VCaP (cell line): Measurements from ENCODE around the gene RUNX3.

ENCODE experiments used
- H3K27ac ChIP-seq: fragments of 450-650 bp; 2 replicates; pipeline ENCODE4 v1.5.1; 2017
- TF ChIP-seq, protein P1 (sequence below): fragments of 450-650 bp; conservative IDR thresholded peaks from 2 replicates; pipeline ENCODE4 v1.5.1; 2017; ENCODE audit warnings: mild to moderate bottlenecking, moderate library complexity

The RUNX3 gene

DNA sequence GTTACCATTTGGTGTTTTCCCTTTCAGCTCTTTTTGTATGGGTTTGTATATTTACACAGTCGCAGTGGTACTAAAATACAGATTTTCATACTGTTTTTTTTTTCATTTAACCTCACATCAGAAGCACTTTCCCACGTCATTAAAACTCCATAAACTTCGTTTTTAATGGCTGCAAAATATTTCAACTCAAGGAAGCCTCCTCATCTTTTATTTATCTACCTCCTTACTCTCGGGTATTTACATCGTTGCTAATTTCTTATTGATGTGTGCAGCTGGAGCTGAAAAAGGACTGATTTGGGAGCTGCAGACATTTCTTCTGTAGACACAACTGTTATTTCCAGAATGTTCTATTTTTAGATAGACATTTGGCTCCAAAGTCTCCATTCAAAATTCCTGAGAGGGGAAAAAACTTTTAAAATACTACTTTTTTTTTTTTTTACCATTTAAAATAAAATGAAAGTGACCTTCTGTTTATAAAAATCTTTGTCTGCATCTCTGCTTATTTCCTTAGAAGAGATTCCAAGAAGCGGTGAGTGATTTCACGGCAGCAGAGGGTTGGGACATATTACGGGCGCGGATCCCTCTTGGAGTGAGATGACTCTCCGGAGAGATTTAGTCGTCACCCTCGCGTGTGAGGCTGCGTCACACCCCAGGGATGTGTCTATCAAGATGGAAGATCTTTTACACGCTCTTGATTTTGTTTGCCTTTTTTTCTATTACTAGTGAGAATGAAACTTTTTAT is 10.1 kb downstream of the RUNX3 start:
- no peak overlapping the region for H3K27ac ChIP-seq
- TF ChIP-seq, protein P1, sequence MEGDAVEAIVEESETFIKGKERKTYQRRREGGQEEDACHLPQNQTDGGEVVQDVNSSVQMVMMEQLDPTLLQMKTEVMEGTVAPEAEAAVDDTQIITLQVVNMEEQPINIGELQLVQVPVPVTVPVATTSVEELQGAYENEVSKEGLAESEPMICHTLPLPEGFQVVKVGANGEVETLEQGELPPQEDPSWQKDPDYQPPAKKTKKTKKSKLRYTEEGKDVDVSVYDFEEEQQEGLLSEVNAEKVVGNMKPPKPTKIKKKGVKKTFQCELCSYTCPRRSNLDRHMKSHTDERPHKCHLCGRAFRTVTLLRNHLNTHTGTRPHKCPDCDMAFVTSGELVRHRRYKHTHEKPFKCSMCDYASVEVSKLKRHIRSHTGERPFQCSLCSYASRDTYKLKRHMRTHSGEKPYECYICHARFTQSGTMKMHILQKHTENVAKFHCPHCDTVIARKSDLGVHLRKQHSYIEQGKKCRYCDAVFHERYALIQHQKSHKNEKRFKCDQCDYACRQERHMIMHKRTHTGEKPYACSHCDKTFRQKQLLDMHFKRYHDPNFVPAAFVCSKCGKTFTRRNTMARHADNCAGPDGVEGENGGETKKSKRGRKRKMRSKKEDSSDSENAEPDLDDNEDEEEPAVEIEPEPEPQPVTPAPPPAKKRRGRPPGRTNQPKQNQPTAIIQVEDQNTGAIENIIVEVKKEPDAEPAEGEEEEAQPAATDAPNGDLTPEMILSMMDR: no peak

DNA sequence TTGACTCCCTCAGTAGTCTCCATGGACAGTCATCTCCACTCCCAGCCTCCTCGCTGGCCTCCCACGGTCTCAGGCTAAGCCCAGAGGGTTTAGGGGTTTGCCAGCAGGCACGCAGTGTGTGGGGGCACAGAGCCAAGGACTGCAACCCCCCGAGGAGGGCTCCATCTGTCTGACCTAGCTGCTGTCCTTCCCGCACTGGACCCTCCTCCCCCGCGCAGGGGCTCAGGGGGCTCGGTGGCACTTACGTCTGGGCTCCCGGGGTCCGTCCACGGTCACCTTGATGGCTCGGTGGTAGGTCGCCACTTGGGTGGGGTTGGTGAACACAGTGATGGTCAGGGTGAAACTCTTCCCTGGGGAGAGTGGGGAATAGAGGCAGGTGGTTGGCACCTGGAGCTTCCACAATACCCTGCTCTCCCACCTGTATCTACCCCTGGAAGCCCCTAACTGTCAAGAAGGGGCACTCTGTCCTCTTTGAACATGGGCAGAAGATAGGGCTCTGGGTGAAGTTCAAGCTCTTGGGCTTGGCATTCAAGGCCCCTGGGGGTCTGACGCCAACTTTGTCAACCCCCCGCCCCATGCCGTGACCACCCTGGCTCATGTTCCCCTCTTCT is 11.0 kb downstream of the RUNX3 start:
- H3K27ac ChIP-seq: no peak overlapping the region
- TF ChIP-seq, protein P1: no peak

DNA sequence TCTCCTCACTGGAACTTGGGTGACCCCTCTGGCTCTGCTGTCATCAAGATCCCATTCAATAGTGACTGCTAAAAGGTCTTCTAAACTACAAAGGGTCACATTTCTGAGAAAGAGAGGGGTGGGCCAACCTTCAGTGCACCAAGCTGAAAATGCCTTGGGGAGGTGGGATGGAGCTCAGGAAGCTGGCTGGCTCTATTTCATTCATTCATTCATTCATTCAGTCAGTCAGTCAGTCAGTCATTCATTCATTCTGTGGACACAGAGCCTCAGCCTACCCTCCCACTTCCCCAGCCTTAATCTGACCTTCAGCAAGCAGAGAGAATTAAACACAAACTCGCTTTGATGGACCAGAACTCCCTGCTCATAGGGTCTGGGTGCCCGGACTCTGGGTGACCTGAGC is 11.7 kb downstream of the RUNX3 start:
- TF ChIP-seq, protein P1: no peak
- H3K27ac ChIP-seq: no peak overlapping the region

DNA sequence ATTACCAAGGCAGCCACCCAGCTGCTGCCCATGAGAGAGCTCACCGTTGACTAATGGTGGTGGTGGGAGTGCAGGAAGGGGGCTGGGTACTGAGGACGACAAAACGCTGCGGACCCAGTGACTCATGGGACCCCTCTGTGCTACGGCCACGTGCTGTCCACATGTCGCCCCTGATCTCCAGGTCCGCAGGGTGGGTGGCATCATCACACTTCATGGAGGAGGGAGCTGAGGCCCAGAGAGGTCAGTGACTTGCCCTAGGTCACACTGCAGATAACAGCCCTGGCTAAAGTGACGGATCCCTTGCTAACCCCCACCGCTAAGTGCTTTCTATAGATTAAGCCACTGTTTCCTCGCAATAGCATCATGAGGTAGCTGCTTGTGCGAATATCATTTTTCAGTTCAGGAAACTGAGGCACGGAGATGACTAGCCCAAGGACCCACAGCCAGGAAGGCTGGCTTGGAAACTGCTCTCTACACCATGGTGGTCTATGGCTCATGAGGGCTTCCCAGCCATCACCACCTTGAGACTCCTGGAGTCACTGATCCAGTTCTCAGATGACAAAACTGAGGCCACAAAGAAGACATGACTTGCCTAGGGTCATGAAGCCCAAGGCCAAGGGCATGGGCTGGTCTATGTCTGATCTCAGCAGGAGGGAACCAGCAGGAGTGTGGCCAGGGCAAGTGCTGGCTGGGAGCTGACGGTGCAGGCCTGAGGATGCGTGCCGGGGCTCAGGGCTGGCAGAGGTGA is 12.6 kb downstream of the RUNX3 start:
- TF ChIP-seq, protein P1: no peak

DNA sequence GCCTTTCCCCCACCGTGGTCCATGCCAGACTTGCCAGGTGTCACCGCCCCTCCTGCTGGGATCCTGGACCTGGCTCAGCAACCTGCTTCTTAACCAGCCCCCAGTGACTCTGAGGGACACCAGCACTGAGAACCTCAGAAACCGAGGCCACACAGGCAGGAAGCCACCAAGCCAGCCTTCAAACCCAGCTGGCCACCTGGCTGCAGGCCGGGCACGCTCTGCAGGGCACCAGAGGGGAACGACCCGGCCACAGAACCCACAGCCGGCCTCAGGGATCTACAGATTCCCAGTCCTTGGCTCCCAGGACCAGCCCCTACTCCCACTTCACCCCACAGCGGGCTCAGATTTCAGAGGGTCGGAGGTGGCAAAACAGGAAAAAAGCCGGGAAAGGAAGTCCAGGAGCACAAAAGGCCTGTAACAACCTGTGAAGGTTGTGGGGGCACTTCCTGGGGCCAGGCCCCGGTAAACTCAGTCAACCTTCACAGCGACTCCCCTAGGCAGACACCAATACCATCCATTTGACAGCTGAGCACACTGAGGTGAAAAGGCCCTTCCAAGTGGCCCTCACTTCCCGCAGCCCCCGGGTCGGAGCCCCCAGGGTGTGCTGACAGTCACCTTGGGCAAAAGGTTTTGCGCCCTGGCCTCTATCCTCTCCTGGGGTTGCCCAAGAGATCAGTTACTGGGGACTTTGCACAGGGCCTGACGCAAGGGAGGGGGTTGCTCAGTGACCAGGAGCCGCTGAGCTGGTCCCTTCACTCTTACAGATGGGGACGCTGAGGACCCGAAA is 14.1 kb downstream of the RUNX3 start:
- H3K27ac ChIP-seq: no peak overlapping the region
- TF ChIP-seq, protein P1: no peak

More for the DNA sequence above, 12.6 kb downstream of the RUNX3 start:
- no peak overlapping the region for H3K27ac ChIP-seq

DNA sequence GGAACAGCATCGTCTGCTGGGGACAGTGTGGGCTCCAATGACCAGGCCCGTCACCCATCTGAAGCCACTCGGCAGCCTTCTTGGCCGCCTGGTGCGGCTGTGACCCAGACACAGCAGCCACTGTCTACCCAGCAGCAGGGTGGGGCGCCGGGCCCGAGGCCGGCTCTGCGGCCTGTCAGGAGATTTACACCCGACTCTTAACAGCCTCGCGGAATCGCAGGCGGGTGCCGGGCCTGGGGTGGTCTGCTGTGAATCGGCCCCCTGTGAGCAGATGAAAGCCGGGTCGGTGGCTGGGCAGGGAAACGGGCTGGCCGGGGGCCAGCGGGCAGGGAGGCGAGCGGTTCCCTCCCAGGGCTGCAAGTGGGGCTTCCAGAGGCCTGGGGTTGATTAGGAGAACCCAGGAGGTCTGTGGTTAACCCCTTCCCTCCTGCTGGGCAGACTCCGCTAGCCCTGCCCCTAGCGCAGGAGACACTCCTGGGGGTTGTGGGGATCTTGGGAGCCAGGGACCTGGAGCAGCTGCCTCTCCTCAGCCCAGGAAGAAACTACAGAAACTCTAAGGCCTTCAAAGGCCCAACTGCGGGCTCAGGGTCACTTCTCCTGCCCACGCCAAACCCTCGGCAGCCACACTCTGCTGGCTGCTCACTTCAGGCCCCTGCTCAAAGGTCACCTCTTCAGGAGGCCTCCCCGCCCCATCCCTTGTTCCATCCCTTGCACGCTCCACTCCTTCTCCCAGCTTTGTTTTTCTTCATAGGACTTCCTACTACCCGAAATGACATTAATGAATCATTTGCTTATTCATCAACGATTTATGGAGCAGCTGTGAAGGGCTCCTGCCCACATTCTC is 15.6 kb downstream of the RUNX3 start:
- TF ChIP-seq, protein P1: no peak
- H3K27ac ChIP-seq: no peak overlapping the region
